ENCODE measurements around the gene GAMT. TPM values are rescaled to one million over a fixed set of nuclear protein-coding genes. Genes with fewer than 3 reads are reported as not detected.

Gene GAMT
- total RNA-seq, 1 donor from 2014 or later: 56.4 TPM

GRCh38 chr19:1383017-1383311, 18.4 kb downstream of the GAMT start:
- H3K27ac ChIP-seq: peak overlapping the region in 1 of 2 donors; percentile 78
- peaks cover 4 to 17% of the 10 kb centered on the region in 2 donors for H3K36me3 ChIP-seq
- no peak for DNase-seq (ENCODE audit: low spot score in 2 of 2)
- TF ChIP-seq CTCF (IDR thresholded peaks at IDR 0.05): no peak
- peaks cover 8 to 10% of the 10 kb centered on the region in 2 donors for H3K4me1 ChIP-seq
- H3K9me3 ChIP-seq: no peaks in the 10 kb centered on the region
- intact Hi-C loops (cut with DNase I): loop anchor here (1.0 kb wide), 4 partner anchors 24 to 96 kb away; partner anchors contain the start of genes C19orf25, DAZAP1 and RPS15
- H3K4me3 ChIP-seq: peak overlapping the region in 1 of 2 donors; percentile 81
- no peaks in the 10 kb centered on the region for H3K27me3 ChIP-seq

GRCh38 chr19:1382250-1382649, 19.1 kb downstream of the GAMT start:
- H3K4me1 ChIP-seq: peaks cover 8 to 10% of the 10 kb centered on the region in 2 donors
- H3K27me3 ChIP-seq: no peaks in the 10 kb centered on the region
- no peak for TF ChIP-seq CTCF (IDR thresholded peaks at IDR 0.05)
- H3K4me3 ChIP-seq: no peak overlapping the region
- DNase-seq (ENCODE audit: low spot score in 2 of 2): no peak
- intact Hi-C loops (cut with DNase I): no loop called here
- H3K27ac ChIP-seq: no peak overlapping the region
- no peaks in the 10 kb centered on the region for H3K9me3 ChIP-seq
- peaks cover 11 to 24% of the 10 kb centered on the region in 2 donors for H3K36me3 ChIP-seq

- H3K9me3 ChIP-seq: no peaks in the 10 kb centered on the region
- peaks cover 7 to 8% of the 10 kb centered on the region in 2 donors for H3K4me1 ChIP-seq
- intact Hi-C loops (cut with DNase I): no loop called here
- H3K36me3 ChIP-seq: peaks cover 16 to 22% of the 10 kb centered on the region in 2 donors
- no peaks in the 10 kb centered on the region for H3K27me3 ChIP-seq
- no peak for DNase-seq (ENCODE audit: low spot score in 2 of 2)
- no peak for TF ChIP-seq CTCF (IDR thresholded peaks at IDR 0.05)
- H3K27ac ChIP-seq: no peak overlapping the region
- H3K4me3 ChIP-seq: no peak overlapping the region
Observed at GRCh38 chr19:1379961-1380489, 21.3 kb downstream of the GAMT start.

GRCh38 chr19:1379126-1379905, 22.0 kb downstream of the GAMT start:
- intact Hi-C loops (cut with DNase I): no loop called here
- no peak for DNase-seq (ENCODE audit: low spot score in 2 of 2)
- Histone ChIP-seq H3K27ac (no peak overlapping the region), H3K36me3 (peaks cover 21 to 25% of the 10 kb centered on the region in 2 donors), H3K27me3 (no peaks in the 10 kb centered on the region), H3K4me1 (peaks cover 0 to 2% of the 10 kb centered on the region in 2 donors), H3K9me3 (no peaks in the 10 kb centered on the region), H3K4me3 (no peak overlapping the region)
- TF ChIP-seq CTCF (IDR thresholded peaks at IDR 0.05): no peak

- no peaks in the 10 kb centered on the region for H3K27me3 ChIP-seq
- H3K36me3 ChIP-seq: peaks cover 29 to 37% of the 10 kb centered on the region in 2 donors
- intact Hi-C loops (cut with DNase I): no loop called here
- no peak overlapping the region for H3K27ac ChIP-seq
- no peak overlapping the region for H3K4me3 ChIP-seq
- no peak for TF ChIP-seq CTCF (IDR thresholded peaks at IDR 0.05)
- no peak for DNase-seq (ENCODE audit: low spot score in 2 of 2)
- no peaks in the 10 kb centered on the region for H3K4me1 ChIP-seq
- H3K9me3 ChIP-seq: no peaks in the 10 kb centered on the region
Observed at GRCh38 chr19:1377965-1378785, 23.2 kb downstream of the GAMT start.
